Hepatocyte (in vitro differentiated cells): ENCODE data around the gene UTP4. TPM values are rescaled to one million over a fixed set of nuclear protein-coding genes. Genes with fewer than 3 reads are reported as not detected.

Experiments
- DNase-seq: peaks from one replicate; pipeline ENCODE4 v3.0.0-alpha.2; 2016; ENCODE audit warnings: low spot score
- H2AFZ ChIP-seq: fragments of 200-600 bp; sonication (generic); 2 replicates; pipeline ENCODE4 v1.6.0; 2016; ENCODE audit warnings: antibody characterized with exemption, mild to moderate bottlenecking
- H3K27ac ChIP-seq: fragments of 200-600 bp; sonication (generic); 2 replicates; pipeline ENCODE4 v1.5.1; 2016; ENCODE audit warnings: mild to moderate bottlenecking
- H3K27me3 ChIP-seq: fragments of 200-600 bp; sonication (generic); 2 replicates; pipeline ENCODE4 v1.6.1; 2016
- H3K36me3 ChIP-seq: fragments of 200-600 bp; sonication (generic); replicated peaks from 2 replicates; pipeline ENCODE4 v1.5.1; 2016; ENCODE audit warnings: low read depth; ENCODE audit not compliant: insufficient read depth
- H3K4me1 ChIP-seq: fragments of 200-600 bp; sonication (generic); 2 replicates; pipeline ENCODE4 v1.5.1; 2016; ENCODE audit warnings: mild to moderate bottlenecking, moderate library complexity; ENCODE audit not compliant: insufficient read depth
- H3K4me2 ChIP-seq: fragments of 200-600 bp; sonication (generic); 2 replicates; pipeline ENCODE4 v1.6.0; 2016
- H3K4me3 ChIP-seq: fragments of 200-600 bp; sonication (generic); 2 replicates; pipeline ENCODE4 v1.5.1; 2016; ENCODE audit warnings: mild to moderate bottlenecking
- H3K79me2 ChIP-seq: fragments of 200-600 bp; sonication (generic); 2 replicates; pipeline ENCODE4 v1.6.0; 2017; ENCODE audit warnings: mild to moderate bottlenecking
- H3K9me2 ChIP-seq: fragments of 200-600 bp; sonication (generic); replicated peaks from 2 replicates; pipeline ENCODE4 v1.6.0; 2017; ENCODE audit warnings: mild to moderate bottlenecking; ENCODE audit not compliant: insufficient read depth
- H3K9me3 ChIP-seq: fragments of 200-600 bp; sonication (generic); 2 replicates; pipeline ENCODE4 v1.5.1; 2016; ENCODE audit warnings: low read depth, mild to moderate bottlenecking
- H4K20me1 ChIP-seq: fragments of 200-600 bp; sonication (generic); 2 replicates; pipeline ENCODE4 v1.6.0; 2016; ENCODE audit warnings: mild to moderate bottlenecking; ENCODE audit not compliant: insufficient read depth, poor library complexity, severe bottlenecking
- EZH2 ChIP-seq: fragments of 200-600 bp; sonication (generic); IDR thresholded peaks from 2 replicates; pipeline ENCODE4 v1.6.1; 2016; ENCODE audit warnings: antibody characterized with exemption, mild to moderate bottlenecking, borderline replicate concordance
- EZH2phosphoT487 ChIP-seq: fragments of 200-600 bp; sonication (generic); IDR thresholded peaks from one replicate; pipeline ENCODE4 v1.6.1; 2018; ENCODE audit warnings: antibody characterized with exemption, mild to moderate bottlenecking, low read depth, moderate library complexity; ENCODE audit not compliant: unreplicated experiment, severe bottlenecking
- WGBS: methylation state at CpG from one replicate; pipeline ENCODE4 v1.1.6; 2016; ENCODE audit warnings: low lambda C conversion rate; ENCODE audit errors: missing lambda C conversion rate; 5-methylcytosine and 5-hydroxymethylcytosine counted together
- polyA plus RNA-seq: library from polyadenylated mRNA; unstranded; fragments of >200 nt; fragmentation: Nextera tagmentation; extraction: Ambion mirVana; gene quantifications from 2 replicates; pipeline ENCODE4 v1.2.1, GENCODE V29; 2016
- total RNA-seq: library from RNA; depleted of rRNA; stranded (reverse); fragments of >200 nt; gene quantifications from 2 replicates; pipeline ENCODE4 v1.2.3, GENCODE V29; 2014
- TF ChIP-seq, protein P1 (sequence below): fragments of 200-600 bp; sonication (generic); IDR thresholded peaks from 2 replicates; pipeline ENCODE4 v1.5.1; 2016; ENCODE audit warnings: antibody characterized with exemption, mild to moderate bottlenecking; ENCODE audit not compliant: poor library complexity

Gene UTP4
- total and polyA plus RNA-seq, 2 experiments from 2014 or later: 12.7 to 41.4 TPM

GRCh38 chr16:69188716-69189115 lies 56.3 kb downstream of the UTP4 start:
- no peaks in the 10 kb centered on the region for H3K27me3 ChIP-seq
- H4K20me1 ChIP-seq: peaks cover 12% of the 10 kb centered on the region
- peak overlapping the region; percentile 62 for H3K4me3 ChIP-seq
- peak; percentile 37 for DNase-seq
- H3K4me1 ChIP-seq: peaks cover 13% of the 10 kb centered on the region
- H3K79me2 ChIP-seq: peaks cover 63% of the 10 kb centered on the region
- peak overlapping the region; percentile 96 for H3K27ac ChIP-seq
- H3K9me3 ChIP-seq: no peaks in the 10 kb centered on the region
- peak overlapping the region; percentile 84 for H3K4me2 ChIP-seq
- no peaks in the 10 kb centered on the region for H3K9me2 ChIP-seq
- H2AFZ ChIP-seq: no peak overlapping the region
- TF ChIP-seq EZH2 (no peak), EZH2phosphoT487 (no peak)
- TF ChIP-seq, protein P1, sequence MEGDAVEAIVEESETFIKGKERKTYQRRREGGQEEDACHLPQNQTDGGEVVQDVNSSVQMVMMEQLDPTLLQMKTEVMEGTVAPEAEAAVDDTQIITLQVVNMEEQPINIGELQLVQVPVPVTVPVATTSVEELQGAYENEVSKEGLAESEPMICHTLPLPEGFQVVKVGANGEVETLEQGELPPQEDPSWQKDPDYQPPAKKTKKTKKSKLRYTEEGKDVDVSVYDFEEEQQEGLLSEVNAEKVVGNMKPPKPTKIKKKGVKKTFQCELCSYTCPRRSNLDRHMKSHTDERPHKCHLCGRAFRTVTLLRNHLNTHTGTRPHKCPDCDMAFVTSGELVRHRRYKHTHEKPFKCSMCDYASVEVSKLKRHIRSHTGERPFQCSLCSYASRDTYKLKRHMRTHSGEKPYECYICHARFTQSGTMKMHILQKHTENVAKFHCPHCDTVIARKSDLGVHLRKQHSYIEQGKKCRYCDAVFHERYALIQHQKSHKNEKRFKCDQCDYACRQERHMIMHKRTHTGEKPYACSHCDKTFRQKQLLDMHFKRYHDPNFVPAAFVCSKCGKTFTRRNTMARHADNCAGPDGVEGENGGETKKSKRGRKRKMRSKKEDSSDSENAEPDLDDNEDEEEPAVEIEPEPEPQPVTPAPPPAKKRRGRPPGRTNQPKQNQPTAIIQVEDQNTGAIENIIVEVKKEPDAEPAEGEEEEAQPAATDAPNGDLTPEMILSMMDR: no peak
- 24% methylated on average over 5 of the region's 5 CpGs for WGBS
- no peaks in the 10 kb centered on the region for H3K36me3 ChIP-seq

- Histone ChIP-seq H3K4me2 (peak overlapping the region; percentile 84), H2AFZ (no peak overlapping the region), H3K79me2 (peaks cover 76% of the 10 kb centered on the region), H3K27me3 (no peaks in the 10 kb centered on the region), H3K9me3 (no peaks in the 10 kb centered on the region), H3K36me3 (no peaks in the 10 kb centered on the region), H3K9me2 (no peaks in the 10 kb centered on the region), H3K4me1 (peaks cover 13% of the 10 kb centered on the region), H3K27ac (no peak overlapping the region), H4K20me1 (peaks cover 12% of the 10 kb centered on the region), H3K4me3 (no peak overlapping the region)
- no peak for TF ChIP-seq EZH2phosphoT487
- TF ChIP-seq, protein P1: no peak
- WGBS: 83% methylated on average over 2 of the region's 2 CpGs
- DNase-seq: no peak
Observed at GRCh38 chr16:69190046-69190588, 57.7 kb downstream of the UTP4 start.

GRCh38 chr16:69190598-69190997 lies 58.1 kb downstream of the UTP4 start:
- no peak overlapping the region for H2AFZ ChIP-seq
- H3K4me3 ChIP-seq: no peak overlapping the region
- H3K36me3 ChIP-seq: no peaks in the 10 kb centered on the region
- H3K9me3 ChIP-seq: no peaks in the 10 kb centered on the region
- H4K20me1 ChIP-seq: peaks cover 12% of the 10 kb centered on the region
- WGBS: 92% methylated on average over 3 of the region's 3 CpGs
- H3K27me3 ChIP-seq: no peaks in the 10 kb centered on the region
- H3K9me2 ChIP-seq: no peaks in the 10 kb centered on the region
- H3K4me2 ChIP-seq: peak overlapping the region; percentile 84
- peaks cover 13% of the 10 kb centered on the region for H3K4me1 ChIP-seq
- TF ChIP-seq EZH2 (no peak), EZH2phosphoT487 (no peak)
- TF ChIP-seq, protein P1: no peak
- H3K27ac ChIP-seq: no peak overlapping the region
- no peak for DNase-seq
- peaks cover 80% of the 10 kb centered on the region for H3K79me2 ChIP-seq
